ENCODE measurements around the gene AARS2. TPM values are rescaled to one million over a fixed set of nuclear protein-coding genes. Genes with fewer than 3 reads are reported as not detected.

The AARS2 gene
- total and polyA plus RNA-seq, 10 of the 15 experiments (the other 5 are each of a cell fraction or from before 2014, with no cell fraction given), result 0.71 to 18.3 (median 12.7) TPM

DNA sequence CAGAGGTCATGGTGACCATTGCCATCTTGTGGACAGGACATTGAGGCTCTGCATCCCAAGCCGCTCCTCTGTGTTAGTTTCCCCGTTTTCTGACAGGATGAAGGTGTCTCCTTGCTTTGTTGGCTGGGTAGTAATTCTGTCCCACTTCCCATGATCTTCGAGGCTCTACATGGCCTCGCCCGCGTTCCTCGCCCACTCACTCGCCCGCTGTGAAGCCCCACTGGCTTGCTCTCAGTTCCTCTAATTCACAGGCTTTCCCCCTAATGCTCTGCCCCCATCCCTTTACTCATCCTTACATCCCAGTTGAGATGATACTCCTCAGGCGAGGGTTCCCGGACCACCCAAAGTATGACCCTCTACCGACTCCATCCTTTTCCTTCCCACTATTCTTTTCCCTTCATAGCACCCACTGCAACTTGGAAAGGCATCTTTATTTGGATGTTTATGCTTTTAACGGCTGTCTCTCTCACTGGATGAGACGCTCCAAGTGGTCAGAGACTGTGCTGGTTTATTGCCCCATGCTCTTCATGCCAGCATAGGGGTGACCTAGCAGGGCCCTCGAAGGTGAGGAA is 55.3 kb downstream of the AARS2 start:
- Histone ChIP-seq H2AFZ (ENCODE audit: control insufficient read depth, low read depth, low read length) (peak overlapping the region; percentile 56), H4K20me1 (ENCODE audit: control insufficient read depth, insufficient read depth) (peaks cover 4% of the 10 kb centered on the region; the same call in 1 of the 2 replicates), H3K9me3 (replicated peaks; ENCODE audit: control insufficient read depth, insufficient read depth, low read length) (no peaks in the 10 kb centered on the region), H3K4me3 (peak overlapping the region; percentile 33; the same call in 1 of the 2 replicates), H3K27me3 (replicated peaks in 1 of 2; ENCODE audit: control insufficient read depth in 2 of 2, insufficient read depth in 2 of 2, low read length in 1 of 2) (no peaks in the 10 kb centered on the region), H3K4me2 (ENCODE audit: control insufficient read depth, insufficient read depth) (peak overlapping the region; percentile 98), H3K27ac (ENCODE audit: control insufficient read depth, insufficient read depth) (peak overlapping the region; percentile 99), H3K9ac (ENCODE audit: control insufficient read depth, insufficient read depth, low read length) (peak overlapping the region; percentile 90), H3K36me3 (ENCODE audit: control insufficient read depth in 2 of 2, insufficient read depth in 2 of 2, low read length in 1 of 2) (peaks cover 29 to 34% of the 10 kb centered on the region in 2 experiments), H3K79me2 (ENCODE audit: control insufficient read depth, insufficient read depth, low read length) (peaks cover 86% of the 10 kb centered on the region), H3K4me1 (ENCODE audit: control insufficient read depth, insufficient read depth, low read length) (peaks cover 67% of the 10 kb centered on the region)
- in situ Hi-C loops (cut with MboI) (no loop called here), intact Hi-C loops (cut with micrococcal nuclease; ENCODE audit: unreplicated experiment) (no loop called here)
- ChIA-PET RAD21 (ENCODE audit: unreplicated experiment) (interaction anchor here (1.9 to 4.8 kb wide), 2 partner anchors 11 to 85 kb away, joined by 8 to 28 read pairs; partner anchors contain the start of gene HSP90AB1), POLR2A (interaction anchor here (0.6 to 10.7 kb wide), 4 partner anchors 11 to 60 kb away, joined by 3 to 131 read pairs (median 7); partner anchors contain the start of gene HSP90AB1), SMC1A (ENCODE audit: uncharacterized antibody, unreplicated experiment) (interaction anchor here (0.7 to 3.1 kb wide), 3 partner anchors 11 to 85 kb away, joined by 3 to 25 read pairs (median 10); partner anchors contain the start of gene HSP90AB1), CTCF (interaction anchor here (1.2 to 5.0 kb wide), 5 partner anchors 10 to 85 kb away, joined by 3 to 36 read pairs (median 8); partner anchors contain the start of gene HSP90AB1)
- DNase-seq (ENCODE audit: low read depth, low spot score) (no peak), FAIRE-seq (peak; percentile 18), ATAC-seq (peak; percentile 31)
- BruUV-seq (replicated peaks), result no TSS peak
- 8% methylated on average over 15 of the region's 15 CpGs for WGBS (ENCODE audit: insufficient coverage, insufficient replicate concordance, low lambda C conversion rate, missing lambda C conversion rate)
- TF ChIP-seq, protein P1, sequence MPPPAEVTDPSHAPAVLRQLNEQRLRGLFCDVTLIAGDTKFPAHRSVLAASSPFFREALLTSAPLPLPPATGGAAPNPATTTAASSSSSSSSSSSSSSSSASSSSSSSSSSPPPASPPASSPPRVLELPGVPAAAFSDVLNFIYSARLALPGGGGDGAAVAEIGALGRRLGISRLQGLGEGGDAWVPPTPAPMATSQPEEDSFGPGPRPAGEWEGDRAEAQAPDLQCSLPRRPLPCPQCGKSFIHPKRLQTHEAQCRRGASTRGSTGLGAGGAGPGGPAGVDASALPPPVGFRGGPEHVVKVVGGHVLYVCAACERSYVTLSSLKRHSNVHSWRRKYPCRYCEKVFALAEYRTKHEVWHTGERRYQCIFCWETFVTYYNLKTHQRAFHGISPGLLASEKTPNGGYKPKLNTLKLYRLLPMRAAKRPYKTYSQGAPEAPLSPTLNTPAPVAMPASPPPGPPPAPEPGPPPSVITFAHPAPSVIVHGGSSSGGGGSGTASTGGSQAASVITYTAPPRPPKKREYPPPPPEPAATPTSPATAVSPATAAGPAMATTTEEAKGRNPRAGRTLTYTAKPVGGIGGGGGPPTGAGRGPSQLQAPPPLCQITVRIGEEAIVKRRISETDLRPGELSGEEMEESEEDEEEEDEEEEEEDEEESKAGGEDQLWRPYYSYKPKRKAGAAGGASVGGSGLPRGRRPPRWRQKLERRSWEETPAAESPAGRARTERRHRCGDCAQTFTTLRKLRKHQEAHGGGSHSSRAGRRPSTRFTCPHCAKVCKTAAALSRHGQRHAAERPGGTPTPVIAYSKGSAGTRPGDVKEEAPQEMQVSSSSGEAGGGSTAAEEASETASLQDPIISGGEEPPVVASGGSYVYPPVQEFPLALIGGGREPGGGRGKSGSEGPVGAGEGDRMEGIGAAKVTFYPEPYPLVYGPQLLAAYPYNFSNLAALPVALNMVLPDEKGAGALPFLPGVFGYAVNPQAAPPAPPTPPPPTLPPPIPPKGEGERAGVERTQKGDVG (CRISPR knock-in tag; IDR thresholded peaks at IDR 0.05), result 0 out of 2 replicates have a peak, but pooled peaks have one; percentile 42
- TF ChIP-seq SUPT20H (IDR thresholded peaks at IDR 0.05; ENCODE audit: borderline replicate concordance, control insufficient read depth, low read depth, low read length) (no peak), ZNF622 (IDR thresholded peaks at IDR 0.05) (no peak), MTA3 (IDR thresholded peaks at IDR 0.05; ENCODE audit: borderline replicate concordance, low read length) (no peak), WRNIP1 (IDR thresholded peaks at IDR 0.05; ENCODE audit: borderline replicate concordance, low read depth, low read length) (no peak), RAD51 (IDR thresholded peaks at IDR 0.05) (no peak), BACH1 (IDR thresholded peaks at IDR 0.05; ENCODE audit: borderline replicate concordance) (peak; percentile 83), NBN (IDR thresholded peaks at IDR 0.05) (peak; percentile 95), SIN3A (IDR thresholded peaks at IDR 0.05; ENCODE audit: low read depth, low read length) (no peak)
- TF ChIP-seq, protein P2, sequence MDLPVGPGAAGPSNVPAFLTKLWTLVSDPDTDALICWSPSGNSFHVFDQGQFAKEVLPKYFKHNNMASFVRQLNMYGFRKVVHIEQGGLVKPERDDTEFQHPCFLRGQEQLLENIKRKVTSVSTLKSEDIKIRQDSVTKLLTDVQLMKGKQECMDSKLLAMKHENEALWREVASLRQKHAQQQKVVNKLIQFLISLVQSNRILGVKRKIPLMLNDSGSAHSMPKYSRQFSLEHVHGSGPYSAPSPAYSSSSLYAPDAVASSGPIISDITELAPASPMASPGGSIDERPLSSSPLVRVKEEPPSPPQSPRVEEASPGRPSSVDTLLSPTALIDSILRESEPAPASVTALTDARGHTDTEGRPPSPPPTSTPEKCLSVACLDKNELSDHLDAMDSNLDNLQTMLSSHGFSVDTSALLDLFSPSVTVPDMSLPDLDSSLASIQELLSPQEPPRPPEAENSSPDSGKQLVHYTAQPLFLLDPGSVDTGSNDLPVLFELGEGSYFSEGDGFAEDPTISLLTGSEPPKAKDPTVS (IDR thresholded peaks at IDR 0.05; ENCODE audit: low read depth, low read length), result no peak
- TF ChIP-seq, protein P3, sequence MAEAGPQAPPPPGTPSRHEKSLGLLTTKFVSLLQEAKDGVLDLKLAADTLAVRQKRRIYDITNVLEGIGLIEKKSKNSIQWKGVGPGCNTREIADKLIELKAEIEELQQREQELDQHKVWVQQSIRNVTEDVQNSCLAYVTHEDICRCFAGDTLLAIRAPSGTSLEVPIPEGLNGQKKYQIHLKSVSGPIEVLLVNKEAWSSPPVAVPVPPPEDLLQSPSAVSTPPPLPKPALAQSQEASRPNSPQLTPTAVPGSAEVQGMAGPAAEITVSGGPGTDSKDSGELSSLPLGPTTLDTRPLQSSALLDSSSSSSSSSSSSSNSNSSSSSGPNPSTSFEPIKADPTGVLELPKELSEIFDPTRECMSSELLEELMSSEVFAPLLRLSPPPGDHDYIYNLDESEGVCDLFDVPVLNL (IDR thresholded peaks at IDR 0.05; ENCODE audit: low read depth, low read length), result no peak
- TF ChIP-seq, protein P4, sequence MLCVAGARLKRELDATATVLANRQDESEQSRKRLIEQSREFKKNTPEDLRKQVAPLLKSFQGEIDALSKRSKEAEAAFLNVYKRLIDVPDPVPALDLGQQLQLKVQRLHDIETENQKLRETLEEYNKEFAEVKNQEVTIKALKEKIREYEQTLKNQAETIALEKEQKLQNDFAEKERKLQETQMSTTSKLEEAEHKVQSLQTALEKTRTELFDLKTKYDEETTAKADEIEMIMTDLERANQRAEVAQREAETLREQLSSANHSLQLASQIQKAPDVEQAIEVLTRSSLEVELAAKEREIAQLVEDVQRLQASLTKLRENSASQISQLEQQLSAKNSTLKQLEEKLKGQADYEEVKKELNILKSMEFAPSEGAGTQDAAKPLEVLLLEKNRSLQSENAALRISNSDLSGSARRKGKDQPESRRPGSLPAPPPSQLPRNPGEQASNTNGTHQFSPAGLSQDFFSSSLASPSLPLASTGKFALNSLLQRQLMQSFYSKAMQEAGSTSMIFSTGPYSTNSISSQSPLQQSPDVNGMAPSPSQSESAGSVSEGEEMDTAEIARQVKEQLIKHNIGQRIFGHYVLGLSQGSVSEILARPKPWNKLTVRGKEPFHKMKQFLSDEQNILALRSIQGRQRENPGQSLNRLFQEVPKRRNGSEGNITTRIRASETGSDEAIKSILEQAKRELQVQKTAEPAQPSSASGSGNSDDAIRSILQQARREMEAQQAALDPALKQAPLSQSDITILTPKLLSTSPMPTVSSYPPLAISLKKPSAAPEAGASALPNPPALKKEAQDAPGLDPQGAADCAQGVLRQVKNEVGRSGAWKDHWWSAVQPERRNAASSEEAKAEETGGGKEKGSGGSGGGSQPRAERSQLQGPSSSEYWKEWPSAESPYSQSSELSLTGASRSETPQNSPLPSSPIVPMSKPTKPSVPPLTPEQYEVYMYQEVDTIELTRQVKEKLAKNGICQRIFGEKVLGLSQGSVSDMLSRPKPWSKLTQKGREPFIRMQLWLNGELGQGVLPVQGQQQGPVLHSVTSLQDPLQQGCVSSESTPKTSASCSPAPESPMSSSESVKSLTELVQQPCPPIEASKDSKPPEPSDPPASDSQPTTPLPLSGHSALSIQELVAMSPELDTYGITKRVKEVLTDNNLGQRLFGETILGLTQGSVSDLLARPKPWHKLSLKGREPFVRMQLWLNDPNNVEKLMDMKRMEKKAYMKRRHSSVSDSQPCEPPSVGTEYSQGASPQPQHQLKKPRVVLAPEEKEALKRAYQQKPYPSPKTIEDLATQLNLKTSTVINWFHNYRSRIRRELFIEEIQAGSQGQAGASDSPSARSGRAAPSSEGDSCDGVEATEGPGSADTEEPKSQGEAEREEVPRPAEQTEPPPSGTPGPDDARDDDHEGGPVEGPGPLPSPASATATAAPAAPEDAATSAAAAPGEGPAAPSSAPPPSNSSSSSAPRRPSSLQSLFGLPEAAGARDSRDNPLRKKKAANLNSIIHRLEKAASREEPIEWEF (IDR thresholded peaks at IDR 0.05; ENCODE audit: insufficient replicate concordance, low read depth, low read length), result no peak
